DND-41 (cell line): Measurements from ENCODE around the gene FBXO41.

Experiments used
- ATAC-seq: fragments of 200-7000 bp; cut with Tn5 transposase; 3 replicates; pipeline ENCODE4 v1.9.1; 2021; ENCODE audit warnings: low read depth; ENCODE audit not compliant: insufficient read depth
- DNase-seq: peaks from one replicate; pipeline ENCODE4 v3.0.0-alpha.2; 2020
- H2AFZ ChIP-seq: 2 replicates; pipeline ENCODE4 v1.6.0; 2012; ENCODE audit warnings: low read depth, low read length
- H3K27ac ChIP-seq: 2 replicates; pipeline ENCODE4 v1.5.1; 2012; ENCODE audit warnings: low read length, inconsistent platforms
- H3K27me3 ChIP-seq: fragments of 200-600 bp; sonication (generic); 2 replicates; pipeline ENCODE4 v1.6.0; 2012; ENCODE audit warnings: low read length, mild to moderate bottlenecking, inconsistent platforms; ENCODE audit not compliant: insufficient read depth, poor library complexity
- H3K36me3 ChIP-seq: 2 replicates; pipeline ENCODE4 v1.5.1; 2012; ENCODE audit warnings: low read length, inconsistent platforms; ENCODE audit not compliant: insufficient read depth
- H3K4me1 ChIP-seq: 2 replicates; pipeline ENCODE4 v1.5.1; 2012; ENCODE audit warnings: mild to moderate bottlenecking, low read length; ENCODE audit not compliant: insufficient read depth
- H3K4me2 ChIP-seq: 2 replicates; pipeline ENCODE4 v1.6.0; 2012; ENCODE audit warnings: mild to moderate bottlenecking, moderate library complexity, low read length, inconsistent platforms; ENCODE audit not compliant: insufficient read depth
- H3K4me3 ChIP-seq, 2 experiments: fragments of 200-600 bp in 1 of 2; shearing (Covaris generic) in 1 of 2; 2 replicates each; pipeline ENCODE4 v1.5.1; 2012 to 2016; ENCODE audit warnings: inconsistent platforms in 2 of 2, low read length in 2 of 2, mild to moderate bottlenecking in 2 of 2, low read depth in 1 of 2, moderate library complexity in 1 of 2
- H3K79me2 ChIP-seq: 2 replicates; pipeline ENCODE4 v1.6.0; 2012; ENCODE audit warnings: low read length, inconsistent platforms; ENCODE audit not compliant: insufficient read depth
- H3K9ac ChIP-seq: 2 replicates; pipeline ENCODE4 v1.6.0; 2012; ENCODE audit warnings: low read depth, mild to moderate bottlenecking, inconsistent platforms, low read length, moderate library complexity
- H3K9me3 ChIP-seq: 2 replicates; pipeline ENCODE4 v1.5.1; 2012; ENCODE audit warnings: low read length, moderate library complexity, mild to moderate bottlenecking, inconsistent platforms; ENCODE audit not compliant: insufficient read depth, severe bottlenecking
- H4K20me1 ChIP-seq: 2 replicates; pipeline ENCODE4 v1.6.0; 2012; ENCODE audit warnings: low read length; ENCODE audit not compliant: insufficient read depth
- CTCF ChIP-seq: IDR thresholded peaks from 2 replicates; pipeline ENCODE4 v1.5.1; 2012; ENCODE audit warnings: borderline replicate concordance, low read length, moderate library complexity, mild to moderate bottlenecking; ENCODE audit not compliant: poor library complexity, severe bottlenecking; ENCODE audit errors: extremely low read depth
- EZH2 ChIP-seq: IDR thresholded peaks from 3 replicates; pipeline ENCODE4 v1.6.1; 2012; ENCODE audit warnings: borderline replicate concordance, low read depth, mild to moderate bottlenecking, moderate library complexity, low read length, inconsistent platforms; ENCODE audit not compliant: severe bottlenecking

FBXO41 gene

GRCh38 chr2:73268366-73268829 lies 15.9 kb downstream of the FBXO41 start:
- Histone ChIP-seq H3K9me3 (no peaks in the 10 kb centered on the region), H4K20me1 (peaks cover 56% of the 10 kb centered on the region)

GRCh38 chr2:73267008-73267407 lies 17.3 kb downstream of the FBXO41 start:
- peaks cover 49% of the 10 kb centered on the region for H4K20me1 ChIP-seq
- no peaks in the 10 kb centered on the region for H3K9me3 ChIP-seq
- peaks cover 82% of the 10 kb centered on the region for H3K36me3 ChIP-seq
- no peaks in the 10 kb centered on the region for H3K27me3 ChIP-seq
- H3K79me2 ChIP-seq = peaks cover 32% of the 10 kb centered on the region
- no peaks in the 10 kb centered on the region for H3K4me1 ChIP-seq
- H2AFZ ChIP-seq = no peak overlapping the region
- H3K4me3 ChIP-seq = no peak overlapping the region
- no peak overlapping the region for H3K4me2 ChIP-seq
- H3K9ac ChIP-seq = no peak overlapping the region
- no peak for DNase-seq
- H3K27ac ChIP-seq = no peak overlapping the region
- TF ChIP-seq EZH2 (no peak), CTCF (no peak)
- ATAC-seq = no peak

More at GRCh38 chr2:73268366-73268829, 15.9 kb downstream of the FBXO41 start:
- H3K27me3 ChIP-seq = no peaks in the 10 kb centered on the region
- H3K4me3 ChIP-seq = no peak overlapping the region
- H3K36me3 ChIP-seq = peaks cover 76% of the 10 kb centered on the region
- TF ChIP-seq CTCF (no peak), EZH2 (no peak)
- no peak overlapping the region for H3K4me2 ChIP-seq
- no peak for ATAC-seq
- no peak for DNase-seq
- no peak overlapping the region for H3K9ac ChIP-seq
- H3K79me2 ChIP-seq = peaks cover 42% of the 10 kb centered on the region
- H3K27ac ChIP-seq = no peak overlapping the region
- no peak overlapping the region for H2AFZ ChIP-seq
- no peaks in the 10 kb centered on the region for H3K4me1 ChIP-seq

- TF ChIP-seq CTCF (no peak), EZH2 (no peak)
- Histone ChIP-seq H3K4me3 (no peak overlapping the region), H3K27ac (no peak overlapping the region), H3K4me2 (no peak overlapping the region), H3K9ac (no peak overlapping the region), H3K36me3 (peaks cover 83% of the 10 kb centered on the region), H2AFZ (no peak overlapping the region), H4K20me1 (peaks cover 48% of the 10 kb centered on the region), H3K9me3 (no peaks in the 10 kb centered on the region), H3K27me3 (no peaks in the 10 kb centered on the region), H3K79me2 (peaks cover 29% of the 10 kb centered on the region), H3K4me1 (no peaks in the 10 kb centered on the region)
- no peak for DNase-seq
- ATAC-seq = no peak
Observed at GRCh38 chr2:73266061-73266901, 18.0 kb downstream of the FBXO41 start.
